Hypothalamus (tissue), 51 donors: ENCODE measurements around the gene PVALEF.
"Not testable (repeated sequence)": the region's sequence is repeated elsewhere in the genome, so short reads cannot be mapped to it uniquely, and the experiment has no call there.

Experiments used
- DNase-seq, 51 donors: peaks; one replicate each; lab custom pipeline; 2025; lab: John Stamatoyannopoulos, UW

The PVALEF gene

DNA sequence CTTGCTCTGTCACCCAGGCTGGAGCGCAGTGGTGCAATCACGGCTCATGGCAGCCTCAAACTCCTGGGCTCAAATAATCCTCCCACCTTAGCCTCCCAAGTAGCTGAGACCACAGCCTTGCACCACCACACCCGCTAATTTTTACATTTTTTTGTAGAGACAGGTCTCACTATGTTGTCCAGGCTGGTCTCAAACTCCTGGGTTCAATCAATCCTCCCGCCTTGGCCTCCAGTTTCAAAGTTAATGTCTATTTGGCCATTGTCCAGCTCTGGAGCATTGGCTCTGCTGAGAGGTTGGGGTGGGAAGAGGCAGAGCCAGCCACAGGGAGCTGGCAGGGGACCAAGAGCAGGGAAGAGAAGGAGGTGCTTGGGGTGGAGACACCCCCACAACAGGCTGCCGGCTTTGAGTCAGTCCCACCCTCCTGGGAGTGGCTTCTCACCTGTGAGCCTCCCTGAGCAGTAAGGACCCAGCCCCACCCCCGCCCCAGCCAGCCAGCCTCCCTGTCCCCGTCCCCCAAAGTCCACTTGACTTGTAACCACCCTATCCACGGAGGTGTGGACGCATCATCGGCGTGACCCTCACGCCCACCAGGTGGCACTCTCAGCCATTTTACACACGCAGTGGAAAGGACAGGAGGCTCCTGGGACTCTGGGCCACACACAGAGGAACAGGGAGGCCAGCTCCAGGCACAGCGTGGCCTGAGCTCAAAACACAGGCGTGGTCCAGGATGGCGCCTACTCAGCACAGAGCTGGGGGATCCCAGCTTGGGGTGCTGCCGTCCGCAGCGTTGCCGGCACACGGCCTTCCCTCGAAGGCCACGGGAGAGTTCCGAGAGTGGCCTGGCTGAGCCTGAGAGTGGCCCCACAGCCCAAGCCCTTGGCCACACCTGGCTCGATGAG lies 22.8 kb upstream of the PVALEF start:
- peak in 49 of 51 donors; percentile 10 to 89 (median 63) for DNase-seq

DNA sequence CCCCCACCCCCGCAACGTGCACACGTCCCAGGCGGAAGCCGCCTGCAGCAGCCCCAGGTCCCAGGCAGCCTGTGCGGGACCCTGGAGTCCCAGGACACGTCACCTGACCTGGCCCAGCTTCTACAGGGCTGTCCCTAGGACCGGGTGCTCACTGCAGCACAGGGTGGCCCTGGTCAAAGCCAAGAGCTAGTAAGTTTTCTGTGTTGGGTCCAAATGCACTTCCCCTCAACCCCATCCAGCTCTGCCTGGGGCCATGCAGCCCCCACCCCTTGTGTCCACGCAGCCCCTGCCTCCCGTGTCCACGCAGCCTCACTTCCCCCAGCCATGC lies 22.1 kb upstream of the PVALEF start:
- DNase-seq: no peak

DNA sequence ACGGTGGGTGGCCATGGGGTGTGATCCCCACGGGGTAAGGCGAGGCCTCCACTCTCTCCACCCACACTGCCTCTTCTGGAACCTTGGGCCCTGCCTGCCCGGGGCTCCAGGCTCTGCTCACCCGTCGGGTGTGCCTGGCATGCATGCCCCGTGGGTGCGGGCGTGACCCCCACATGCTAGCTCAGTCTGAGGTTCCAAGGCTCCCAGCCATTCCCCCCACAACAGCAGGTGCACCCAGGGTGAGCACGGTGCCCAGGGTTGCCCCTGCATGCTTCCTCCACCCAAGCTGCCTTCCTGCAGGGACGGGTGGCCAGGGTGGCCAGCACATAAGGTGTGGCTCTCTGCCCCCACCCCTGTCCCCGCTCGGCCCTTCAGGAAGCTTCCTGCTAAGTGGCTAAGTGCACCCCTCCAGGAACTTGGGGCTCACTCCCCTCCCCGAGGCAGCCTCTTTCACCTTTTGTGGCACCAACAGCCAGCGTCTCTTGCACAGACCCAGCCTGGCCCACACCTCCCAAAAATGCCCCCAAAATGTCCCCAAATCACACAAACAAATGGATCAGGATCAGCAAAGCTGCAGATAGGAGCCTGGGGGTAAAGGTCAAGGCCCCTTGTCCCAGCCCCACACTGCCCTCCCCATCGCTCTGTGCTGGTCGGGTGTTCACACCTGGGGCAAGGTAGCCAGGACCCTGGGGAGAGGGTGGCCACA lies 21.4 kb upstream of the PVALEF start:
- no peak for DNase-seq

DNA sequence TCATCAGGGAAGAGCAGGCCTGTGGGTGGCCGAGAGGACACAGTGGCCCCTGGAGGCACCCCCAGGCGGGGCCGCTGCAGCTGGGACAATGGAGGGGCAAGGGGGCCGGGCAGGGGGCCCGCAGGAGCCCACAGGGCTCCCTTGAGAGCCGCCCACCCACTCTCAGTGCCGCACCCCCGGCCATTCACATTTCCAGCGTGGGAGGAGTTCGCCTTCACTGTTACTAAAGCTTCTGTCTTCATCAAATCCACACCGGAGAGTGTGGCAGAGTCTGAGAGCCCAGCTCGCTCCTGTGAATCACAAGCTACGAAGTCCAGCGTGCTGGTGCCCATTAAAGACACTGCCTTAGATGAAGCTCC lies 20.9 kb upstream of the PVALEF start:
- peak in 1 of 51 donors; percentile 23 for DNase-seq

DNA sequence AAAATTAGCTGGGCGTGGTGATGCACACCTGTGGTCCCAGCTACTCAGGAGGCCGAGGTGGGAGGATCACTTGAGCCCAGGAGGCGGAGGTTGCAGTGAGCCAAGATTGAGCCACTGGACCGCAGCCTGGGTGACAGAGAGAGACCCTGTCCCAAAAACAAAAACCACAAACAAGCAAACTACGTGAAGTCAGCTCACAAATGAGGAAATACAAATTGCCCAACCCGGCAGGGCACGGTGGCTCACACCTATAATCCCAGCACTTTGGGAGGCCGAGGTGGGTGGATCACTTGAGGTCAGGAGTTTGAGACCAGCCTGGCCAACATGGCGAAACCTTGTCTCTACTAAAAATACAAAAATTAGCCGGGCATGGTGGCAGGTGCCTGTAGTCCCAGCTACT lies 19.1 kb upstream of the PVALEF start:
- not testable (repeated sequence) for DNase-seq

DNA sequence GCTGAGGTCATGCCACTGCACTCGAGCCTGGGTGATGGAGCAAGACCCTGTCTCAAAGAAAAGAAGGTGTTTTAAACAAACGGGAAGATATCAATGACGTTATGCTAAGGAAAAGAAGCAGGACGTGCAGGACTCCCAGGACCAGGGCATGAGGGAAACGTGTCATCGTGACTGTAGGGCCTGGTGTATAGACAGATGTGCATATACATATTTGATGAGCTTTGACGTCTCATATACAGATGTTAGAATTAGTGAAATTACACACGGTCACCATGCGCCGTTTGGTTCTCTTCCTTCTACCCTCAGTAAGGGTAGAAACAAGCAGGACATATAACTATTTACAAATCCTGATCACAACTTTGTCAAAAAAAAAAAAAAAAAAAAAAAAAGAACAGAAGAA lies 17.6 kb upstream of the PVALEF start:
- no peak for DNase-seq

DNA sequence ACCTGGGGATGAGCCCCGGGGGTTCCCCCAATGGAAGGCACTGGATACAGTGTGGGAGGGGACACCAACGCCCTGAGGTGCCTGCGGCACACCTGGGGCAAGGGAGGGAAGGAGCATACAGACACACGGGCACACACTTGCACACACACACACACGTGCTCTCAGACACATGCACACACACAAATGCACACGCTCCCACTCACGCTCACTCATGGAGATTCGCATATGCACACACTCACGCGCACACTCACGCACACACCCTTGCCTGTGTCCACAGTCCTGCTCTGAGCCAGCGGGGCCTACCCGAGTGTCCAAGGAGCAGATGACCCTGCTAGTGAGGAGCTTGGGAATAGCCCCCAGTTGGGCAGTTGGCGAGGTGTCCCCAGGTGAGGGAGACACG lies 16.7 kb upstream of the PVALEF start:
- no peak for DNase-seq

DNA sequence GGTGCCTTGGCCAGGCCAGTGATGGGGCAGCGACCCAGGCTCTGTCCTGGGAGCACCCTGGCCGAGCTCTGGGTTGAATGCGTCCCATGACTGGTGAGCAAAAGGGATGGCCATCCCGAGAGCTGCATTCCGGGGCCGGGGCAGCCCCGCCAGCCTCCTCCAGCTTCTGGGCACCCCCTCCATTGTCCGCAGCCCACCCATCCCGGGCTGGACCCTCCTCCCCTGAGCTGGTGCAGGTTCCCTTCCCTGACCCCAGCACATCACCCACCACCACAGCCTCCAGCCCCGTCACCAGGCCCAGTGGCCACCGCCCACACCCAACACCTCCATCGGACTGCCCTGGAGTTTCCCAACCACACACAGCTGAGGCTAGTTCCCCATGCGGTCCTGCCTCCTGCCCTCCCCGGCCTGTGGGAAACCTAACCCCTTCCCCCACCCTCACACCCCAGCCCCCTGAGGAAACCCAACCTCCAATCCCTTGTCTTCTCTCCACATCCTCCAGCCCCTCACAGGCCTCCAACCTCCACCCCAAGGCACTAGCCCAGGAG lies 16.2 kb upstream of the PVALEF start:
- DNase-seq: no peak

DNA sequence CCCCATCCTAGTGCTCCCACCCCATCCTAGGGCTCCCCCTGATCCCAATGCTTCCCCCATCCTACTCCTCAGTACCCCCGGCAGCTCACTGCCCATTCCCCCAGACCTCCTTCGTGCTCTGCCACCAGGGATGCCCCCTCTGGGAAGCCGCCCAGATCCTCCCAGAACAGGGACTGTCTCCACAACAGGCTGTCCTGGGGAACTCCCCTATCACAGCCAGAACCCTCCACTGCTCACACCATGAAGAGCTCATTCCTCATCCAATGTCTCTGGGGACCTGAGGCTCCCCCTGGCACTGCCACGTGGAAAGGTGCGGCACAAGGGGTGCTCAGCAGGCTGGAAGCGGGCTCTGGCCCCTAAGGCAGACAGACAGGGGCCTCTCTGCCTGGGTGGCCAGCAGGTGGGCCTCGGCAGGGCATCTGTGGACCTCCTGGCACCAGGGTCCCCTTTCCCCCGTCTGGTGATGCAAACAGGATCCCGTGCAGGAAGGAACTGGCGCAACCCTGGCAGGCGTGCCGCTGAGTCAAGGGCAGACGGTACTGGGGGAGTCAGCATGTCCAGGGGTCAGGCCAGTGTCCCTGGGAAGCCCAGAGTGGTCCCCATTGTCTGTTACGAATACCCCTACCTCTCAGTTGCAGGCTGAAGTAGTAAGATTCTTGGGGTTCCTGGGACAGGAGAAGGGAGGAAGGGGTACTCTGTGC lies 14.8 kb upstream of the PVALEF start:
- no peak for DNase-seq

DNA sequence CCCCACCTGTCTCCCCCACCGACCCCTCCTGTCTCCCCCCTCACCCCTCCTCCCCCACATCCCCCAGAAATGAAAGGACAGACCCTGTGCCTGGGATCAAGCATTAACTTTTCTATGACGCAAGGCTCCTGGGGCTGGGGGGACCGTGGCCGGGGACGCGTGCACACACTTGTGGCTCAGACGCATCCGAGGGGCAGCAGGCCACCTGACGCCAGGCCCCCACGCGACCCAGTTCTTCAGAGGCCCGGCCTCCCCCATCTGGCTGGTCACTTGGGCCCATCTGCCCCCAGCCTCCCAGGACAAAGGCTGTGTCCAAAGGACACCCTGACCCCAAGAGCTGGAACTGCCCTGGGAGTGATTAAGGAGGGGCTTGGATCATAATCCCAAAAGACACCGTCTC lies 14.0 kb upstream of the PVALEF start:
- DNase-seq: no peak

DNA sequence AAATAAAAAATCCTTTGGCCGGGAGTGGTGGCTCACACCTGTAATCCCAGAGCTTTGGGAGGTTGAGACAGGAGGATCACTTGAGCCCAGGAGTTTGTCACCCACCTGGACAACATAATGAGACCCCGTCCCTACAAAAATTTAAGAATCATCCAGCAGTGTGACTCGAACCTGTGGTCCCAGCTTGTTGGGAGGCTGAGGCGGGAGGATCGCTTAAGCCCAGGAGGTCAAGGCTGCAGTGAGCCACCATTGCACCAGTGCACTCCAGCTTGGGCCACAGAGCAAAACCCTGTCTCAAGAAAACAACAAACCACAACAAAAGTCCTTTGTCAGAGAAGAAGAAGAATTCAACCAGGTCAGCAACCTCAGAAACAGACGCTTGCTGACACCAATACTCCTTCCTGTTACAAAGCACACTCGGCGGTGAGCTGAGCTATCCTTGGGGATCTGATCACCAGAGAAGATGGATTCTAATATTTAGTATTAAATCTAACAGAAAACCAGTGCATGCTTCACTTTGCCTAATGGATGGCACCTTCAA lies 12.9 kb upstream of the PVALEF start:
- DNase-seq: no peak

DNA sequence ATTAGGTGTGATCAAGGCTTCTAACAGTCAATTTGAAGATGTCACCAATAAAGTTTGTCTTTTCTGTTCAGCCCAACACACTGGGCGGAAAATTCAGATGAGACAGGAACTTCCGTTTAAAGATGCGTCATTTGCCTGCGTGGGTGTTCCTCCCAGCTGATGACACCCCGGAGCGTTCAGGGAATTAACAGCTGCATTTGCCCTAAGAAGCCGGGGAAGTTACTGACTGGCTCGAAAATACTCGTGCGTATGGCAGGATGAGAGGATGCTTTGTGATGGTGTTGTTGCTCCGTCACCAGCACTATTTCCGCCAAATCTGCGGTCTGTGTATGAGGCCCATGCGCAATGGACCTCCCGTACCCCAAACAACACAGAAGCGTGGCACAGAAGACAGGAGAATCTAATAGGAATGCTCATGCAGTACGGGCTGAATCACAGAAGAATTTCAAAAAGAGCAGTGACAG lies 11.9 kb upstream of the PVALEF start:
- DNase-seq: peak in 36 of 51 donors; percentile 22 to 90 (median 64)

DNA sequence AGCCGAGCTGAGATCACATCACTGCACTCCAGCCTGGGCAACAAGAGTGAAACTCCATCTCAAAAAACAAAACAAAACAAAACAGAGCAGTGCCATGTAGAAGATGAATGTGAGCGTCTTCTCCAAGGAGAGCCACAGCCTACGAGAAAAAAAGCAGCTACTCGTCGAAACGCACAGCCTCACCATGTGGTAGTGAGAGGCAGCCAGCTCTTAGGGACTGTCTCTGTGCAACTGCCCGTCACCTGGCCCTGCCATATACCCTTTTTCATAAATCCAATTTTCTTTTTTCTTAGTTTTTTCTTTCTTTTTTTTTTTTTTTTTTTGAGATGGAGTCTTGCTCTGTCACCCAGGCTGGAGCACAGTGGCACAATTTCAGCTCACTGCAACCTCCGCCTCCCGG lies 11.3 kb upstream of the PVALEF start:
- DNase-seq: not testable (repeated sequence)

DNA sequence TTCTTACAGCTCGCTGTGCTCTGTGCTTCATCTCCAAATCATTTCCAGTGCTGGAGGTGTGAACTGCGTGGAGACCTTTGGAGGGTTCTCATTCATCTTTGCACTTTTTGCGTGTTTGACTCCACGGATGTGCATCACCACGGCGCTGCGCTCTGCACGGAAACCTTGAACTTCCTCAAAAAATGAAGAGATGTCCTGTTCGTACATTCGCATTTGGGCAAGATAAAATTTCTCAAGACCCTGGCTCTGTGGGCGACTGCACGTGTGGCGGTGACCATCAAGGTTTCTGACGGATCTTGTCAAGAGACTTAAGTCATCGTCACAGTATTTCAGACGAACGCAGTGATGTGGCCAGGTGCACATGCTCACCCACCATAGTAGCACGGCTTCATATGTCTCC lies 10.3 kb upstream of the PVALEF start:
- DNase-seq: no peak

DNA sequence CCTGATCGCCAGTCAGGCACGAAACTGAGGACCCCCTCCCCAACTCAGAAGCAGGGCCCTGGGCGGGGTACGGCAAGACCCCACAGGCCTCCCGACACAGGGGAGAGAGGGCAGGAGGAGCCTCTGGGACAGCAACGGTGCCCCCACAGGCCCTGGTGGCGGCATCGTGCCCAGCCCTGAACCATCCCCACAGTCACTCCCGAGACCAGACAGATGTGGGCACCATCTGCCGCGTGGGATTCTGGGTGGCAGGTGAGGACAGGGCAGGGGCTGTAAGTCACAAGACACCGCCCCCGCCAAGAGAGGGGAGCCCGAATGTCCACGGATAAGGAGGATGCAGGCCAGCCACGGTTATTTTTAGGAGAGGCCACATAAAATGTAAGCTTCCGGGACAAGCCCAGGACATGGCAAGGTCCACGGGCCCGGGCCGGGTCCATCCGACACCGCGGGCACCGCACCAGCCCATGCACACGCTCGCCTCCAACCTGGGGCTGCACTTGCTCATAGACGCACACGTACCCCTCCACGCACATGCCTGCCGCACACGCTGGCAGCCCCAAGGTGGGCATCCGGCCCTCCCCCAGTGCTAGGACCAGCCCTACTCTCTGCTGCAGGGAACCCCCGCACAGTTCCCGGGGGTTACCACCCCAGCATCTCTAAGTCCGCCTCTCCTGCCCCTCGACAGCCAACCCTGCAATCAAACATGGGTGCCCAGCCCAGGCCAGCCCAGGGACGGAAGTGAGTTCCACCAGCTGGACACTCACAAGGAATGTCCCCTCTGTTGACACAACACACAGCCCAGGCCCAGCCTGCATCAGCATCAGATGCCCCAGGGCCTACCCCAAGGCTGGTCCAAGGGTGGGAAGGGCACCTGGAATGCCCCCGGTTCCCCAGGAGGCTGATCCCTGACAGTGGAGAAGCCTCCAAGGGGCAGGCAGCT lies 8.2 kb upstream of the PVALEF start:
- DNase-seq: no peak

DNA sequence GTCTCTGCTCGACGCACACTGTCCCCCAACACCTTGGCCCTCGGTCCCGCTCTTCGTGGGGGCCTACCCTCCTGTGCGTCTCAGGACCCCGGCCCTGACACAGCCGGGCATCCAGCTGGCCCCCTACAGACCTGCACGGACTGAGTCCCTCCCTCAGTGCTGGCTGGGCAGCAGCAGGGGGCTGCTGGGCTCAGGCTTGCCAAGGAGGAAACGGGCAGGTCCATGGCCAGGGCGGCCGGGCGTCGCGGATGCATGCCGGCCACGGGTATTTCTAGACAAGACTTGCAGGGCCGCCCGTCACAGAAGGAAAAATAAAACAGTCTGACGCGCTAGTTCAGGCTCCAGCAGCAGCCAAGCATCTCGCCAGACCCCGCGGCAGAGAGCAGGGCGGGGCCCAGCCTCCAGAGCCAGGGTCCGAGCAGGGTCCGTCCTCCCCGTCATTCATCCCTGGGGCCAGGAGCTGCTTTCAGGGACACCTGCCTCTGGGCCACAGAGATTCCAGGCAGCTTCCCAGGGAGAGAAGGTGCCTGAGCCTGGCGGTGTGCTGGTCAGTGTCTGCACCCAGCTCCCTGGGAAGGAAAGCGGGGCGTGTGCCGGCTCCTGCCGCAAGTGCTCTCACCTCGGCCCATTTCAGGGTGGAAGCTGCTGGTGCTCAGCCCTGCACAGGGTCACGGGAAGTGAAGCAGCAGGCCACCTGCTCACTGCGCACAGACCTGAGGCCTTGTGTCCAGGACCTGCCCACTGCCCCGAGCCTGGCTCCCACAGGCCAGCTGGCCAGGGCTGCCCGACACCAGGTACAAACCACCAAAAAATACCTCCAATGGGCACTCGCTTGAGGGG lies 7.2 kb upstream of the PVALEF start:
- no peak for DNase-seq

DNA sequence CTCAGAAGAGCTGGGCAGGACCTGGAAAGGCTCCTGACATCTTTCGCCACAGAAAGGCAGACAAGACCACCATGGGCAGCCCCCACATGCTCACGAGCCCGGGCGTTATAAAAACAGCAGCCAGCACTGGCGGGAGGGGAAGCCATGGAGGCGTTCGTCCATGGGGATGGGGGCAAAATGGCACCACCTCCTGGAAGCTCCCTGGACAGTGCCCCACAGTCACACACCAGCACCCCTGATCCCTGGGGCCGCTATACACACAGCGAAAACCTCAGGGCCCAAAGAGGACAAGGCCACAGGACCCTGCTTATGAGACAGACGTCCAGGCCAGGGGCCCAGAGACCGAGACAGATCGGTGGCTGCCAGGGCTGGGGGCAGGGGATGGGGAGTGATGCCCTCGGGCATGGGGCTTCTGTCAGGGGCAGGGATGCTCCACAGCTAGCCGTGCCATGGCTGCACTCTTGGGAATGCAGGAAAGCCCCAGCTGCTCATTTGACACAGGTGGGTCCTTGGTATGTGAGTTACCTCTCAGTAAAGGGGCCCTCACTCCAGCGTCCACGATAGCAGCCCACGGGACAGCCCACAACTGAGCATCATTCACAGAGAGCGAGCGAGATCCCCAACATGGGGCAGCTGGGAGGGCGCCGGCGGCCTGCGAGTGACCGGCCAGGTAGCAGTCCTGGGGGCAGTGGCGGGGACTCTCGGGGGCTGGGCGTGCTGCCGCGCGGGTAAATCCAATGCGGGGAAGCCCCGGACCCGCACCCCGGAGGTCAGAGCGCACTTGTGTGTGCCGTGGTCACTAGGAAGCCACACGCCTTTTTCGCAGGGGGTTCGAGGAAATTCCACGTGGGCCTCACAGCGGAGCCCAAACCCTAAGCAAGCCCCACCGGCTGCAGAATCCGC lies 6.4 kb upstream of the PVALEF start:
- DNase-seq: no peak
